LNCaP clone FGC (cell line): ENCODE results near the gene CST3.
"Not testable (repeated sequence)": the region's sequence is repeated elsewhere in the genome, so short reads cannot be mapped to it uniquely, and the experiment has no call there.

ENCODE experiments used
- DNase-seq: peaks from one replicate; pipeline ENCODE4 v3.0.0-alpha.2; 2011; ENCODE audit warnings: low read depth
- H3K4me3 ChIP-seq: 2 replicates; pipeline ENCODE4 v1.5.1; 2011; ENCODE audit warnings: mild to moderate bottlenecking, low read depth, low read length, control low read depth
- TF ChIP-seq, protein P1 (sequence below): IDR thresholded peaks from 2 replicates; pipeline ENCODE4 v1.5.1; 2012; ENCODE audit warnings: mild to moderate bottlenecking; ENCODE audit not compliant: control insufficient read depth, insufficient read depth; ENCODE audit errors: extremely low read depth

Gene CST3, protein sequence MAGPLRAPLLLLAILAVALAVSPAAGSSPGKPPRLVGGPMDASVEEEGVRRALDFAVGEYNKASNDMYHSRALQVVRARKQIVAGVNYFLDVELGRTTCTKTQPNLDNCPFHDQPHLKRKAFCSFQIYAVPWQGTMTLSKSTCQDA

DNA sequence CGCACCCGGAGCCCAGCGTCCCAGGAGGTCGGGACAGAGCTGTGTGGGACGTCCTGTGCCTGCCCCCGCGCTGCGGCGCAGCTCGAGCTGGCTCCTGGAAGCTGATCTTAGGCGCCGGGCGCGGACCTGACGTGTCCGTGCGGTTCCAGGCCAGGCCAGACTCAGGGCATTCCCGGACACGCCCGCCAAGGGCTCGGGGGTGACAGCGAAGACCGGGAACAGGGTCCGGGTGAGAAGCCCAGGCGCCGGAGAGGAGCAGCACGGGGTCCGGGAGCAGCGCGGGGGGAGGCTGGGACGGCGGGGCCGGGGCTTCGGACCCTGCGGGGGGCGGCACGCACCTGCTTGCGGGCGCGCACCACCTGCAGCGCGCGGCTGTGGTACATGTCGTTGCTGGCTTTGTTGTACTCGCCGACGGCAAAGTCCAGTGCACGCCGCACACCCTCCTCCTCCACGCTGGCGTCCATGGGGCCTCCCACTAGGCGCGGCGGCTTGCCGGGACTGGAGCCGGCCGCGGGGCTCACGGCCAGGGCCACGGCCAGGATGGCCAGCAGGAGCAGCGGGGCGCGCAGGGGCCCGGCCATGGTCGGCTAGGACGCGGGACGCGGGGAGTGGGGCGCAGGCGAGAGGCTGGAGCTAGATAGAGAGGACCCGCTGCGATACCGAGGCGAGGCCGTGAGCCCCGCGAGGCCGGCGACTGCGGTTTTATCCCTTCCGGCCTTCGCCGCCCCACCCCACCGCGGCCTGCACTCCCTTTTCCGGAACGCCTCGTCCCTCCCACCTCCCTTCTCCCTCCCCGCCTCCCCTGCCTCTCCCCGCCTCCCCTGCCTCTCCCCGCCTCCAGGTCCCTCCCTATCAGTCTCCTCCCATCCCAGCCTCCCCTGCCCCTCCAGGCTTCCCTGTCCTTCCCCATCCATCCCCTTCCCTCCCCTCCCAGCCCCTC, at the start of gene CST3:
TSS of gene CST3 (minus strand) at position 674 of the 940 bp plus-strand sequence. CDS start at position 581, 93 bp downstream.
- TF ChIP-seq, protein P1, sequence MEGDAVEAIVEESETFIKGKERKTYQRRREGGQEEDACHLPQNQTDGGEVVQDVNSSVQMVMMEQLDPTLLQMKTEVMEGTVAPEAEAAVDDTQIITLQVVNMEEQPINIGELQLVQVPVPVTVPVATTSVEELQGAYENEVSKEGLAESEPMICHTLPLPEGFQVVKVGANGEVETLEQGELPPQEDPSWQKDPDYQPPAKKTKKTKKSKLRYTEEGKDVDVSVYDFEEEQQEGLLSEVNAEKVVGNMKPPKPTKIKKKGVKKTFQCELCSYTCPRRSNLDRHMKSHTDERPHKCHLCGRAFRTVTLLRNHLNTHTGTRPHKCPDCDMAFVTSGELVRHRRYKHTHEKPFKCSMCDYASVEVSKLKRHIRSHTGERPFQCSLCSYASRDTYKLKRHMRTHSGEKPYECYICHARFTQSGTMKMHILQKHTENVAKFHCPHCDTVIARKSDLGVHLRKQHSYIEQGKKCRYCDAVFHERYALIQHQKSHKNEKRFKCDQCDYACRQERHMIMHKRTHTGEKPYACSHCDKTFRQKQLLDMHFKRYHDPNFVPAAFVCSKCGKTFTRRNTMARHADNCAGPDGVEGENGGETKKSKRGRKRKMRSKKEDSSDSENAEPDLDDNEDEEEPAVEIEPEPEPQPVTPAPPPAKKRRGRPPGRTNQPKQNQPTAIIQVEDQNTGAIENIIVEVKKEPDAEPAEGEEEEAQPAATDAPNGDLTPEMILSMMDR = no peak
- peak; percentile 50 for DNase-seq
- peak within 1 kb of the TSS; percentile 74 for H3K4me3 ChIP-seq

DNA sequence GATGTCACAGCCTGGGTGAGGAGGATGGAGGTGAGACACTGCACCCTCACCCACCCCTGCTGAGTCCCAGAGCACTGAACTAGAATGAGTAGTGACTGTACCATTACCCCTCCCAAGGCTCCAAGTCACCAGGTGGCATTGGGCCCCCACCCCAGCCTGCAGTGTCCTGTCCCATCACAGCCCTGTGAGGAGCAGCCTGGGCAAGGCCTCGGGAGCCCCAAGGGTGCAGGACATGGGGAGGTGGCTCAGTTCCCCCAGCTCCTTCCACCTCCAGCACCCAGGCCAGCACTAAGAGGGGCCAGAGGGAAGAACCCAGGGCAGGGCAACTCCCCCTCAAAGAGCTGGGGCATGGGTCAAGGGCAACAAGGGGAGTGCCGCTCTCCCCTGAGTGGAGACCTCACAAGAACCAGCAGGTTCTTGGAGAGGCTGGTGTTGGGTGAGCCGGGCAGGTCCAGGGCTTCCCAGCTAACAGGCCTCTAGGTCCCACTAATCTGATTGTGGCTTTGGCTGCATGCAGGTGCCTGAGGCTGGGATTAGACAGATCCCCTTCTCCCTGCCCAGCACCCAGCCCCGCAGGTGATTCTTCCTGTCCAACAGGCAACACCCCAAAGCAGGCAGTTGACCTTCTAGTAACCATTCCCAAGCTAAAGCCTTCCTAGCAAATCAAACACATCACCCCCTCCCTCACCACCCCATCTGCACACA, 48.4 kb upstream of the CST3 start:
- TF ChIP-seq, protein P1 = no peak
- DNase-seq = no peak

DNA sequence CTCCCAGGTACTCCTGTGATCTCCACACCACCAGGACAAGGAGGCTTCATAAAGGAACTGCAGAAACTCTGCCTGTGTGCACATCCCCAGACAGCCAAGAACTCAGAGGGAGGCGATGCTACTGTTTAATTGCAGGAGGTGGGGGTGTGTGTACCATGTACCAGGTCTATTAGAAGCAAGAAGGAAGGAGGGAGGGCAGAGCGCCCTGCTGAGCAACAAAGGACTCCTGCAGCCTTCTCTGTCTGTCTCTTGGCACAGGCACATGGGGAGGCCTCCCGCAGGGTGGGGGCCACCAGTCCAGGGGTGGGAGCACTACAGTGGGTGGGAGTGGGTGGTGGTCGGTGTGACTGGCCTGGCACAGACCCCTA, 47.8 kb upstream of the CST3 start:
- not testable (repeated sequence) for DNase-seq, H3K4me3 ChIP-seq

More for the DNA sequence above, 48.4 kb upstream of the CST3 start:
- no peak overlapping the region for H3K4me3 ChIP-seq

DNA sequence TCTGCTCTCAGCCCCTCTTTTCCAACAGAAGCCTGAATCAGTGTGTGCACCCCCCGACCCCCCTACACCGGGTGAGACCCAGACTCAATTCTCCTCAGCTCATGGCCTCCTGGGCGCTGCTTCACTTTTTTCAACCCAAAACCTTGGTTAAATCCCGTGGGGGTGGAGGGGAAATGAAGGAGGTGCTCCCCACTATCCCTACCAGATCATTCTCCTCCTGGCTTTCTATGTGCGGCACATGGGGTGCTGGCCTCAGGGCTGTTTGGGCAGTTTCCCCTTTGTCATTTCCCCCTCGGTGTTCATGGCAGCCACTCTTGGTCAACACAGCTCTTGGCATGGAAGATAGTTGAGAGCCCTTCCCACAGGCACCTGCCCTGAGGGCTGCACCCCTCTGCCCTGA, 46.5 kb upstream of the CST3 start:
- DNase-seq = no peak

DNA sequence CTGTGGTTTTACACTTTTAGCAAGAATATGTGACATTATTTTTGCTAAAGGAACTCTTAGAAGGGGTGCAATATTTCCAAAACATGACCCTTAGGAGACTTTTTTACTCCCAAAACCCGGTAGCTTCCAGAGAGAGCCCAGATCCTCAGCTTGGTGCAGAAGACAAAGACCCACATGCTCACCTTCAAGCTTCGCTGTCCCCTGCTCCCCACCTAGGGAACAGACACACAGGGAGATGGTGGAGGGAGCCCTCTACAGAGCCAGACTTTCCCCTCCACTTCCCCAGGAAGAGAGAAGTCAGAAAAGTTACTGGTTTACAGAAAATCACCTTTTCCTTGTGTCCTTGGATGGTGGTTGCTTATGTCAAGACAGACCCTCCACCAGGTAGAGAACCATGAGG, 46.1 kb upstream of the CST3 start:
- TF ChIP-seq, protein P1 = no peak
- no peak overlapping the region for H3K4me3 ChIP-seq
- DNase-seq = no peak

More for the DNA sequence above, 46.5 kb upstream of the CST3 start:
- H3K4me3 ChIP-seq = no peak overlapping the region
- TF ChIP-seq, protein P1 = no peak

DNA sequence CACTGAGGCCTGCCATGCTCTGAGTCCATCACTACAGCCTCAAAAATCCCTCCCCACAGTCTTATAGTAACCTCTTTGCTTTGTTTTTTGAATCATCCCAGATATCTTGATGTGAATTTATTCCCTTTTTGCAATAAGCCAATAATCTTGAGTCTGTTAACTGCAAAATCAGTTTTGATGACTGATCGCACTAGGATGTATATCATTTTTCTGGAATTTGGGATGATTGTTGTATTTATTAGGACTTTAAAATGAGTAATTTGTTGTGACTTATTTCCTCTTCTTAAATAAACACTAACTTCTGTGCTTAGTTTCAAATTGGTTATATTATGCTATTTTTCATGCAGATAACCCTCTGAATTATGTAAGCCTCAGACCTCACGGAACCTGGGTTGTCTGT, 45.5 kb upstream of the CST3 start:
- DNase-seq = no peak
- H3K4me3 ChIP-seq = no peak overlapping the region
- TF ChIP-seq, protein P1 = no peak

DNA sequence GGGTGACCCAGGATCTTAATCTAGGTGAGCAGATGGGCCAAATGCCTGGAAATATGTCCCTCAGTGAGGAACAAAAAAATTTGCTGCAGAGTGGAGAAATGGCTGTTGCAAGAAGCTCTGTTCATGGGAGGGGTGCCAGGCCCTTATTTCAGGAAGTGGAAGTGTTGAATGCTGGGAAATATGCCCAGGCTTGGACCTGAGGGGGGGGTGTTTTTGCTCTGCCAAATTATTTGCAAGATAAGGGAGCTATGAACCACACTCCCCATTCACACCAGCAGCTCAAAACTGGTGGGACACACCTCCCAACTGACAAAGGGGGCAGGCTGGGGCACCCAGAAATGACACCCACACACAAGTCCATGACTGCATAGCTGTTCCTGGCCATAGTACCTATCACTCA, 42.4 kb upstream of the CST3 start:
- DNase-seq = no peak
- TF ChIP-seq, protein P1 = no peak

More for the DNA sequence above, 42.4 kb upstream of the CST3 start:
- no peak overlapping the region for H3K4me3 ChIP-seq
